Duodenal mucosa (tissue), 2 donors: ENCODE results near the gene TMEM237.
A peak's percentile ranks its signal among the peaks of the same experiment; 100 is the strongest.
"Not testable (repeated sequence)": the region's sequence is repeated elsewhere in the genome, so short reads cannot be mapped to it uniquely, and the experiment has no call there.

Source experiments
- H3K27ac ChIP-seq: one replicate; pipeline ENCODE4 v1.7.0; 2013; ENCODE audit warnings: low read depth, low read length
- H3K27me3 ChIP-seq, 2 donors: one replicate each; pipeline ENCODE4 v1.7.0; 2013; ENCODE audit warnings: low read length in 2 of 2, control low read depth in 1 of 2; ENCODE audit not compliant: insufficient read depth in 2 of 2, control insufficient read depth in 1 of 2
- H3K36me3 ChIP-seq, 2 donors: one replicate each; pipeline ENCODE4 v1.7.0; 2013; ENCODE audit warnings: low read length in 2 of 2, control low read depth in 1 of 2; ENCODE audit not compliant: insufficient read depth in 2 of 2, control insufficient read depth in 1 of 2
- H3K4me1 ChIP-seq, 2 donors: one replicate each; pipeline ENCODE4 v1.7.0; 2013; ENCODE audit warnings: low read length in 2 of 2, control low read depth in 1 of 2; ENCODE audit not compliant: insufficient read depth in 2 of 2, control insufficient read depth in 1 of 2
- H3K4me3 ChIP-seq, 2 donors: one replicate each; pipeline ENCODE4 v1.7.0; 2013; ENCODE audit warnings: low read length in 2 of 2, low read depth in 1 of 2
- H3K9ac ChIP-seq, 2 donors: one replicate each; pipeline ENCODE4 v1.7.0; 2013; ENCODE audit warnings: low read length in 2 of 2, low read depth in 1 of 2
- H3K9me3 ChIP-seq, 2 donors: one replicate each; pipeline ENCODE4 v1.7.0; 2013; ENCODE audit warnings: low read length in 2 of 2, control low read depth in 1 of 2; ENCODE audit not compliant: control insufficient read depth in 1 of 2

The TMEM237 gene, protein sequence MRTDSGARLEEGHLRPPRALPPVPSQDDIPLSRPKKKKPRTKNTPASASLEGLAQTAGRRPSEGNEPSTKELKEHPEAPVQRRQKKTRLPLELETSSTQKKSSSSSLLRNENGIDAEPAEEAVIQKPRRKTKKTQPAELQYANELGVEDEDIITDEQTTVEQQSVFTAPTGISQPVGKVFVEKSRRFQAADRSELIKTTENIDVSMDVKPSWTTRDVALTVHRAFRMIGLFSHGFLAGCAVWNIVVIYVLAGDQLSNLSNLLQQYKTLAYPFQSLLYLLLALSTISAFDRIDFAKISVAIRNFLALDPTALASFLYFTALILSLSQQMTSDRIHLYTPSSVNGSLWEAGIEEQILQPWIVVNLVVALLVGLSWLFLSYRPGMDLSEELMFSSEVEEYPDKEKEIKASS

DNA sequence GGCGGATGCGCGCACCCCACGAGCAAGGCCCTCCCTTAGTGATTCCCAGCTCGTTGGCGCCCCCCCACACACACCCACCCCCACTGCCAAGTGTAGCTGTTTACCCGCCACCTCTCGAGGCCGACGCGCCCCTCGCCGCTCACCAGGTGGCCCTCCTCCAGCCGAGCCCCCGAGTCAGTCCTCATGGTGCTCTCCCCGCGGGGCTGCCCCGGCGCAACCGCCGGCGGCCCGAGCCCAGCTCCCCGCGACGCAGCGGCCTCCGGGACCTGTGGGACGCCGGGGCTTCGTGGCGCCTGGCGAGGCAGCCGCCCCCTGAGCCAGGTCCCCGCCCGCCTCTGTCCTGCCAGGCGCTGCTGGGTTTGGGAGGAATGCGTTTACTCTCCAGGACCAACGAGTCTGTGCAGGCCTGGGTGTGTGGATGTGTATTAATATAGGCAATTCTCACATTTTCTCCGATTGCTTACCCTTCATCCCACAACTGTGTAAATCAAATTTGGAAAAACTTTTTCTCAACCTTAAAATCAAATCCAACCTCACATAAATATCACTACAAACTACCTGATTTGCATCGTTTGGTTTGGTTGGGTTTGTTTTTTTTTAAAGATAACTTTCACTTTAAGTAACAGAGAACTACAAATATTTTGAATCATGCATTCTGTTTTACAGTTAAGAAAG is at the start of gene TMEM237:
TMEM237 (minus strand) TSS at position 288 of the 675 bp plus-strand sequence; CDS start at position 185, 103 bp downstream.
- Histone ChIP-seq H3K36me3 (no peaks in the 10 kb centered on the region), H3K9ac (peak within 1 kb of the TSS; percentile 71 to 77), H3K9me3 (no peaks in the 10 kb centered on the region), H3K4me3 (peak within 1 kb of the TSS; percentile 80 to 96), H3K4me1 (peaks cover 6 to 11% of the 10 kb centered on the region in 2 donors), H3K27me3 (no peaks in the 10 kb centered on the region), H3K27ac (peak within 1 kb of the TSS; percentile 54)

DNA sequence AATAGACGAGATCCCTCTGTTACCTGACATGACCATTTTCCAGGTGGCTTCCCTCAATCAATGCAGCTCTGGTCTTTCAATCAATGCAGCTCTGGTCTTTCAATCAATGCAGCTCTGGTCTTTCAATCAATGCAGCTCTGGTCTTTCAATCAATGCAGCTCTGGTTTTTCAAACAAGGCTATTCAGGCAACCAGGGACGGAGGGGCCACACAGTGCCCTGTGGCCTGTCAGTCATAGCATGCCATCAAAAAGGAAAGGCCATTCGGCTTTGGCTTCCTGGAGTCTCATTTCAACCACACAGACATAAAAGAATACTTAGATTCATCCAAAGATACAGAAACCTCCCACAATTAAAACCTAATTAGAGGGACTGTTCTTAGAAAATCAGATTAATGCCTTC is 41.9 kb upstream of the TMEM237 start:
- H3K27me3 ChIP-seq, result no peaks in the 10 kb centered on the region
- H3K4me3 ChIP-seq, result no peak overlapping the region
- no peaks in the 10 kb centered on the region for H3K4me1 ChIP-seq
- no peaks in the 10 kb centered on the region for H3K36me3 ChIP-seq
- no peaks in the 10 kb centered on the region for H3K9me3 ChIP-seq
- no peak overlapping the region for H3K9ac ChIP-seq
- no peak overlapping the region for H3K27ac ChIP-seq

DNA sequence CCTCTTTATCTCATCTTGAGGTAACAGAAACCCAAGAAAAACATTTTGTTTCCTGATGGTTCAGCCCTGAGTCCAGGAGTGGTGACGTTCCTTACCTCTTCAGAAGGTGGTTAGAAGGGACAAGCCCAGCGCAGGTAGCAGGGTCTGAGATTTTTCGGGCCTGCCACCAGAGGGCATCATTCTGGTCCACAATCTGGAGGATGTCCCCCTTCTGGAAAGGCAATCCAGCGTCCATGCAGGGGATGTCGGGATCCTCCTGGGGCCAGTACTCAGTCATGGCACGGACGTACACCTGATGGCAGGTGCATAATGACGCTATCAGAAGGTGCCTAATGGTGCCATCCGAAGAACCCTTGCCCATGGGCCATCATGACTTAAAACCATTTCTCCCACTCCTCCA is 37.4 kb upstream of the TMEM237 start:
- no peaks in the 10 kb centered on the region for H3K9me3 ChIP-seq
- H3K4me1 ChIP-seq, result no peaks in the 10 kb centered on the region
- no peak overlapping the region for H3K9ac ChIP-seq
- H3K36me3 ChIP-seq, result no peaks in the 10 kb centered on the region
- no peak overlapping the region for H3K27ac ChIP-seq
- H3K27me3 ChIP-seq, result no peaks in the 10 kb centered on the region
- H3K4me3 ChIP-seq, result no peak overlapping the region

- H3K36me3 ChIP-seq, result no peaks in the 10 kb centered on the region
- no peaks in the 10 kb centered on the region for H3K27me3 ChIP-seq
- no peaks in the 10 kb centered on the region for H3K9me3 ChIP-seq
- H3K4me3 ChIP-seq, result no peak overlapping the region
- no peak overlapping the region for H3K27ac ChIP-seq
- H3K4me1 ChIP-seq, result no peaks in the 10 kb centered on the region
- H3K9ac ChIP-seq, result no peak overlapping the region
These were observed 35.1 kb upstream of the TMEM237 start for GRCh38 chr2:201678401-201678800.

DNA sequence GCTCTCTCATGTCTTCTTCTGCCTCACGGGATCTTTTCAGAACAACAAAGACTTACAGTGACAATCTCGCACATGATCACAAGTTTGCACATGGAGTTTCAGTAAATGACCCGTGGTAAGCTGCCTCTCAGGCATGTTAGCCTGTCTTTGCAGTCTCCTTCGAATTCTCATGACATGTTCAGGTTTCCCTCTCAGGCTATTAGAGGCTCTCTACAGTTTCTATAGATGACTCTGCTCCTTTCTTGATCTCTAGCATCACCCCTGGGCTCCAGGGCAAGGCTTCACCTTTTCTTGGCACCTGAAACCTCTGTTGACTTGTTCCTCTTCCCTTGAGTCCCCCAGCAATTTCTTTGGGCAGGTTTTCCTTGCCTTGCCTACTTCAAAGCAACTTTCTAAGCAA is 32.2 kb upstream of the TMEM237 start:
- no peaks in the 10 kb centered on the region for H3K9me3 ChIP-seq
- no peaks in the 10 kb centered on the region for H3K27me3 ChIP-seq
- H3K27ac ChIP-seq, result no peak overlapping the region
- no peak overlapping the region for H3K9ac ChIP-seq
- no peaks in the 10 kb centered on the region for H3K36me3 ChIP-seq
- no peak overlapping the region for H3K4me3 ChIP-seq
- no peaks in the 10 kb centered on the region for H3K4me1 ChIP-seq

DNA sequence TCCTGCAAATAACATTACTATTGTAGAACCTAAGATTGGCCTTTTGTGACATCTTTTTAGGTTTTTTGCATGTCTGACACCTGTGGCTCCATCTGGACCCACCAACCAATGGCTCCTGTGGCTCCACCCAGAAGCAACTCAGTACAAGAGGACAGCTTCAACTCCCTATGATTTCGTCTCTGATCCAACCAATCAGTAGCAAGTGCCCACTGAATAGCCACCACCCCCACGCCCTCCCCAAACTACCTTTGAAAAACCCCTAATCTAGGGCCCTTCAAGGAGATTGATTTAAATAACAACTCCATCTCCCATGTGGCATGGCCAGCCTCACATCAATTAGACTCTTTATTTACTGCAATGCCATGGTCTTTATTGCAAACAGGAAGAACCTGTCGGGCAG is 31.5 kb upstream of the TMEM237 start:
- Histone ChIP-seq H3K4me3 (no peak overlapping the region), H3K4me1 (no peaks in the 10 kb centered on the region), H3K36me3 (no peaks in the 10 kb centered on the region), H3K27me3 (no peaks in the 10 kb centered on the region), H3K9ac (no peak overlapping the region), H3K9me3 (no peaks in the 10 kb centered on the region), H3K27ac (no peak overlapping the region)

- Histone ChIP-seq H3K4me1 (no peaks in the 10 kb centered on the region), H3K27ac (no peak overlapping the region), H3K36me3 (no peaks in the 10 kb centered on the region), H3K27me3 (no peaks in the 10 kb centered on the region), H3K9me3 (no peaks in the 10 kb centered on the region), H3K9ac (no peak overlapping the region), H3K4me3 (no peak overlapping the region)
These were observed 31.0 kb upstream of the TMEM237 start for GRCh38 chr2:201674298-201674697.

- Histone ChIP-seq H3K4me3 (no peak overlapping the region), H3K27ac (no peak overlapping the region), H3K36me3 (no peaks in the 10 kb centered on the region), H3K9ac (no peak overlapping the region), H3K27me3 (no peaks in the 10 kb centered on the region), H3K9me3 (no peaks in the 10 kb centered on the region), H3K4me1 (no peaks in the 10 kb centered on the region)
These were observed 30.2 kb upstream of the TMEM237 start for GRCh38 chr2:201673546-201673945.

DNA sequence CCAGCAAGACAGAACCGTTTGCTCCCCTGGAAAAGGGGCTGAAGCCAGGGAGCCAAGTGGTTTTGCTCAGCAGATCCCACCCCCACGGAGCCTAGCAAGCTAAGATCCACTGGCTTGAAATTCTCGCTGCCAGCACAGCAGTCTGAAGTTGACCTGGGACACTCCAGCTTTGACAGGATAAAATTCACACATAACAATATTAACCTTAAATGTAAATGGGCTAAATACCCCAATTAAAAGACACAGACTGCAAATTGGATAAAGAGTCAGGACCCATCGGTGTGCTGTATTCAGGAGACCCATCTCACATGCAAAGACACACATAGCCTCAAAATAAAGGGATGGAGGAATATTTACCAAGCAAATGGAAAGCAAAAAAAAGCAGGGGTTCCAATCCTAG is 27.9 kb upstream of the TMEM237 start:
- not testable (repeated sequence) for H3K36me3 ChIP-seq, H3K4me3 ChIP-seq, H3K9ac ChIP-seq, H3K4me1 ChIP-seq, H3K27me3 ChIP-seq, H3K27ac ChIP-seq, H3K9me3 ChIP-seq

GRCh38 chr2:201669865-201670264 is 26.6 kb upstream of the TMEM237 start:
- H3K36me3 ChIP-seq, result no peaks in the 10 kb centered on the region
- H3K9ac ChIP-seq, result no peak overlapping the region
- no peak overlapping the region for H3K27ac ChIP-seq
- H3K4me1 ChIP-seq, result no peaks in the 10 kb centered on the region
- H3K27me3 ChIP-seq, result no peaks in the 10 kb centered on the region
- no peaks in the 10 kb centered on the region for H3K9me3 ChIP-seq
- H3K4me3 ChIP-seq, result no peak overlapping the region
